HEK293 (cell line): Measurements from ENCODE around the gene APOO.

ENCODE experiments used
- BCL11B ChIP-seq: fragments of 450-650 bp; formaldehyde crosslinking; IDR thresholded peaks from 2 replicates; pipeline ENCODE4 v1.5.1; 2016; ENCODE audit warnings: low read depth, missing biosample characterization, missing genetic modification characterization
- FEZF1 ChIP-seq: fragments of 450-650 bp; formaldehyde crosslinking; IDR thresholded peaks from 2 replicates; pipeline ENCODE4 v1.5.1; 2016; ENCODE audit warnings: missing biosample characterization, missing genetic modification characterization
- INSM2 ChIP-seq: fragments of 450-650 bp; formaldehyde crosslinking; IDR thresholded peaks from 2 replicates; pipeline ENCODE4 v1.5.1; 2016; ENCODE audit warnings: missing biosample characterization, missing genetic modification characterization
- MEIS1 ChIP-seq: sonication (generic); formaldehyde crosslinking; IDR thresholded peaks from 2 replicates; pipeline ENCODE4 v1.8.1; 2022; ENCODE audit warnings: missing genetic modification reagents, mild to moderate bottlenecking, borderline replicate concordance
- RBAK ChIP-seq: fragments of 450-650 bp; formaldehyde crosslinking; IDR thresholded peaks from 2 replicates; pipeline ENCODE4 v1.5.1; 2016; ENCODE audit warnings: missing biosample characterization, missing genetic modification characterization
- YY2 ChIP-seq: fragments of 450-650 bp; formaldehyde crosslinking; IDR thresholded peaks from 2 replicates; pipeline ENCODE4 v1.5.1; 2016; ENCODE audit warnings: missing biosample characterization, missing genetic modification characterization
- ZFP3 ChIP-seq: fragments of 450-650 bp; formaldehyde crosslinking; IDR thresholded peaks from 2 replicates; pipeline ENCODE4 v1.5.1; 2016; ENCODE audit warnings: low read depth, missing biosample characterization, missing genetic modification characterization
- ZFP41 ChIP-seq: fragments of 450-650 bp; formaldehyde crosslinking; IDR thresholded peaks from 2 replicates; pipeline ENCODE4 v1.5.1; 2016; ENCODE audit warnings: missing biosample characterization, missing genetic modification characterization, borderline replicate concordance
- ZIC2 ChIP-seq: fragments of 450-650 bp; formaldehyde crosslinking; IDR thresholded peaks from 2 replicates; pipeline ENCODE4 v1.5.1; 2016; ENCODE audit warnings: missing biosample characterization, missing genetic modification characterization
- ZNF184 ChIP-seq: fragments of 450-650 bp; IDR thresholded peaks from 2 replicates; pipeline ENCODE4 v1.5.1; 2018; ENCODE audit warnings: missing biosample characterization, mild to moderate bottlenecking, missing genetic modification characterization
- ZNF280D ChIP-seq: fragments of 450-650 bp; formaldehyde crosslinking; IDR thresholded peaks from 2 replicates; pipeline ENCODE4 v1.5.1; 2016; ENCODE audit warnings: missing biosample characterization, missing genetic modification characterization
- ZNF292 ChIP-seq: fragments of 450-650 bp; formaldehyde crosslinking; IDR thresholded peaks from 2 replicates; pipeline ENCODE4 v1.5.1; 2016; ENCODE audit warnings: low read depth, missing biosample characterization, missing genetic modification characterization, borderline replicate concordance
- ZNF341 ChIP-seq: fragments of 450-650 bp; formaldehyde crosslinking; IDR thresholded peaks from 2 replicates; pipeline ENCODE4; 2016; ENCODE audit warnings: low read depth, missing biosample characterization, missing genetic modification characterization
- ZNF433 ChIP-seq: fragments of 450-650 bp; formaldehyde crosslinking; IDR thresholded peaks from 2 replicates; pipeline ENCODE4 v1.5.1; 2016; ENCODE audit warnings: missing biosample characterization, missing genetic modification characterization, low read depth
- ZNF488 ChIP-seq: fragments of 450-650 bp; formaldehyde crosslinking; IDR thresholded peaks from 2 replicates; pipeline ENCODE4 v1.5.1; 2016; ENCODE audit warnings: missing biosample characterization, missing genetic modification characterization
- ZNF585B ChIP-seq: fragments of 450-650 bp; formaldehyde crosslinking; IDR thresholded peaks from 2 replicates; pipeline ENCODE4 v1.5.1; 2016; ENCODE audit warnings: missing biosample characterization, missing genetic modification characterization
- ZNF623 ChIP-seq: fragments of 450-650 bp; formaldehyde crosslinking; IDR thresholded peaks from 2 replicates; pipeline ENCODE4 v1.5.1; 2016; ENCODE audit warnings: missing biosample characterization, missing genetic modification characterization
- ZNF658 ChIP-seq: fragments of 450-650 bp; formaldehyde crosslinking; IDR thresholded peaks from 2 replicates; pipeline ENCODE4; 2016; ENCODE audit warnings: missing biosample characterization, missing genetic modification characterization
- ZNF660 ChIP-seq: fragments of 450-650 bp; IDR thresholded peaks from 2 replicates; pipeline ENCODE4 v1.5.1; 2018; ENCODE audit warnings: missing biosample characterization, mild to moderate bottlenecking, missing genetic modification characterization
- ZNF701 ChIP-seq: fragments of 450-650 bp; formaldehyde crosslinking; IDR thresholded peaks from 2 replicates; pipeline ENCODE4 v1.5.1; 2016; ENCODE audit warnings: missing biosample characterization, missing genetic modification characterization
- ZNF776 ChIP-seq: fragments of 450-650 bp; formaldehyde crosslinking; IDR thresholded peaks from 2 replicates; pipeline ENCODE4 v1.5.0; 2017; ENCODE audit warnings: missing biosample characterization, missing genetic modification characterization, borderline replicate concordance
- ZNF830 ChIP-seq: fragments of 450-650 bp; IDR thresholded peaks from 2 replicates; pipeline ENCODE4 v1.5.0; 2018; ENCODE audit warnings: missing biosample characterization, missing genetic modification characterization, low read depth, mild to moderate bottlenecking, moderate library complexity
- TF ChIP-seq, protein P1 (sequence below): fragments of 450-650 bp; formaldehyde crosslinking; IDR thresholded peaks from 2 replicates; pipeline ENCODE4 v1.5.1; 2016; ENCODE audit warnings: missing biosample characterization, missing genetic modification characterization
- TF ChIP-seq, protein P2 (sequence below): fragments of 450-650 bp; formaldehyde crosslinking; IDR thresholded peaks from 2 replicates; pipeline ENCODE4 v1.5.1; 2016; ENCODE audit warnings: missing biosample characterization, missing genetic modification characterization
- TF ChIP-seq, protein P3 (sequence below): sonication (generic); formaldehyde crosslinking; IDR thresholded peaks from 2 replicates; pipeline ENCODE4 v1.8.1; 2022; ENCODE audit warnings: mild to moderate bottlenecking, moderate library complexity, missing genetic modification reagents
- TF ChIP-seq, protein P4 (sequence below): fragments of 450-650 bp; formaldehyde crosslinking; IDR thresholded peaks from 2 replicates; pipeline ENCODE4 v1.5.1; 2016; ENCODE audit warnings: missing biosample characterization, missing genetic modification characterization
- TF ChIP-seq, protein P5 (sequence below): fragments of 450-650 bp; formaldehyde crosslinking; IDR thresholded peaks from 2 replicates; pipeline ENCODE4 v1.5.1; 2016; ENCODE audit warnings: missing biosample characterization, missing genetic modification characterization

Gene APOO

GRCh38 chrX:23792861-23793553 is 114.7 kb downstream of the APOO start (continued):
- TF ChIP-seq, protein P1, sequence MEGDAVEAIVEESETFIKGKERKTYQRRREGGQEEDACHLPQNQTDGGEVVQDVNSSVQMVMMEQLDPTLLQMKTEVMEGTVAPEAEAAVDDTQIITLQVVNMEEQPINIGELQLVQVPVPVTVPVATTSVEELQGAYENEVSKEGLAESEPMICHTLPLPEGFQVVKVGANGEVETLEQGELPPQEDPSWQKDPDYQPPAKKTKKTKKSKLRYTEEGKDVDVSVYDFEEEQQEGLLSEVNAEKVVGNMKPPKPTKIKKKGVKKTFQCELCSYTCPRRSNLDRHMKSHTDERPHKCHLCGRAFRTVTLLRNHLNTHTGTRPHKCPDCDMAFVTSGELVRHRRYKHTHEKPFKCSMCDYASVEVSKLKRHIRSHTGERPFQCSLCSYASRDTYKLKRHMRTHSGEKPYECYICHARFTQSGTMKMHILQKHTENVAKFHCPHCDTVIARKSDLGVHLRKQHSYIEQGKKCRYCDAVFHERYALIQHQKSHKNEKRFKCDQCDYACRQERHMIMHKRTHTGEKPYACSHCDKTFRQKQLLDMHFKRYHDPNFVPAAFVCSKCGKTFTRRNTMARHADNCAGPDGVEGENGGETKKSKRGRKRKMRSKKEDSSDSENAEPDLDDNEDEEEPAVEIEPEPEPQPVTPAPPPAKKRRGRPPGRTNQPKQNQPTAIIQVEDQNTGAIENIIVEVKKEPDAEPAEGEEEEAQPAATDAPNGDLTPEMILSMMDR (tag by site-specific recombination): no peak
- TF ChIP-seq RBAK (tag by site-specific recombination) (no peak), ZNF433 (tag by site-specific recombination) (no peak), YY2 (tag by site-specific recombination) (no peak), ZNF776 (tag by site-specific recombination) (no peak), BCL11B (tag by site-specific recombination) (no peak), ZIC2 (tag by site-specific recombination) (peak; percentile 88), ZNF830 (tag by site-specific recombination) (no peak), ZNF488 (tag by site-specific recombination) (no peak; the same call in 1 of the 2 replicates), MEIS1 (CRISPR knock-in tag) (no peak), INSM2 (tag by site-specific recombination) (peak; percentile 93), ZNF660 (tag by site-specific recombination) (no peak), ZNF280D (no peak), ZNF701 (tag by site-specific recombination) (no peak), ZFP3 (tag by site-specific recombination) (no peak), ZNF585B (tag by site-specific recombination) (no peak), ZNF658 (tag by site-specific recombination) (no peak), ZNF184 (tag by site-specific recombination) (0 out of 2 replicates have a peak, but pooled peaks have one; percentile 53), ZNF623 (tag by site-specific recombination) (no peak), ZFP41 (tag by site-specific recombination) (no peak), FEZF1 (tag by site-specific recombination) (peak; percentile 80), ZNF341 (tag by site-specific recombination) (peak; percentile 69), ZNF292 (tag by site-specific recombination) (no peak)
- TF ChIP-seq, protein P2, sequence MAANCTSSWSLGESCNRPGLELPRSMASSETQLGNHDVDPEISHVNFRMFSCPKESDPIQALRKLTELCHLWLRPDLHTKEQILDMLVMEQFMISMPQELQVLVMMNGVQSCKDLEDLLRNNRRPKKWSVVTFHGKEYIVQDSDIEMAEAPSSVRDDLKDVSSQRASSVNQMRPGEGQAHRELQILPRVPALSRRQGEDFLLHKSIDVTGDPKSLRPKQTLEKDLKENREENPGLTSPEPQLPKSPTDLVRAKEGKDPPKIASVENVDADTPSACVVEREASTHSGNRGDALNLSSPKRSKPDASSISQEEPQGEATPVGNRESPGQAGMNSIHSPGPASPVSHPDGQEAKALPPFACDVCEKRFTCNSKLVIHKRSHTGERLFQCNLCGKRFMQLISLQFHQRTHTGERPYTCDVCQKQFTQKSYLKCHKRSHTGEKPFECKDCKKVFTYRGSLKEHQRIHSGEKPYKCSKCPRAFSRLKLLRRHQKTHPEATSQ (tag by site-specific recombination): no peak
- TF ChIP-seq, protein P3, sequence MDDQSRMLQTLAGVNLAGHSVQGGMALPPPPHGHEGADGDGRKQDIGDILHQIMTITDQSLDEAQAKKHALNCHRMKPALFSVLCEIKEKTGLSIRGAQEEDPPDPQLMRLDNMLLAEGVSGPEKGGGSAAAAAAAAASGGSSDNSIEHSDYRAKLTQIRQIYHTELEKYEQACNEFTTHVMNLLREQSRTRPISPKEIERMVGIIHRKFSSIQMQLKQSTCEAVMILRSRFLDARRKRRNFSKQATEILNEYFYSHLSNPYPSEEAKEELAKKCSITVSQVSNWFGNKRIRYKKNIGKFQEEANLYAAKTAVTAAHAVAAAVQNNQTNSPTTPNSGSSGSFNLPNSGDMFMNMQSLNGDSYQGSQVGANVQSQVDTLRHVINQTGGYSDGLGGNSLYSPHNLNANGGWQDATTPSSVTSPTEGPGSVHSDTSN (CRISPR knock-in tag): no peak
- TF ChIP-seq, protein P4, sequence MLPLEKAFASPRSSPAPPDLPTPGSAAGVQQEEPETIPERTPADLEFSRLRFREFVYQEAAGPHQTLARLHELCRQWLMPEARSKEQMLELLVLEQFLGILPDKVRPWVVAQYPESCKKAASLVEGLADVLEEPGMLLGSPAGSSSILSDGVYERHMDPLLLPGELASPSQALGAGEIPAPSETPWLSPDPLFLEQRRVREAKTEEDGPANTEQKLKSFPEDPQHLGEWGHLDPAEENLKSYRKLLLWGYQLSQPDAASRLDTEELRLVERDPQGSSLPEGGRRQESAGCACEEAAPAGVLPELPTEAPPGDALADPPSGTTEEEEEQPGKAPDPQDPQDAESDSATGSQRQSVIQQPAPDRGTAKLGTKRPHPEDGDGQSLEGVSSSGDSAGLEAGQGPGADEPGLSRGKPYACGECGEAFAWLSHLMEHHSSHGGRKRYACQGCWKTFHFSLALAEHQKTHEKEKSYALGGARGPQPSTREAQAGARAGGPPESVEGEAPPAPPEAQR (tag by site-specific recombination): no peak
- TF ChIP-seq, protein P5, sequence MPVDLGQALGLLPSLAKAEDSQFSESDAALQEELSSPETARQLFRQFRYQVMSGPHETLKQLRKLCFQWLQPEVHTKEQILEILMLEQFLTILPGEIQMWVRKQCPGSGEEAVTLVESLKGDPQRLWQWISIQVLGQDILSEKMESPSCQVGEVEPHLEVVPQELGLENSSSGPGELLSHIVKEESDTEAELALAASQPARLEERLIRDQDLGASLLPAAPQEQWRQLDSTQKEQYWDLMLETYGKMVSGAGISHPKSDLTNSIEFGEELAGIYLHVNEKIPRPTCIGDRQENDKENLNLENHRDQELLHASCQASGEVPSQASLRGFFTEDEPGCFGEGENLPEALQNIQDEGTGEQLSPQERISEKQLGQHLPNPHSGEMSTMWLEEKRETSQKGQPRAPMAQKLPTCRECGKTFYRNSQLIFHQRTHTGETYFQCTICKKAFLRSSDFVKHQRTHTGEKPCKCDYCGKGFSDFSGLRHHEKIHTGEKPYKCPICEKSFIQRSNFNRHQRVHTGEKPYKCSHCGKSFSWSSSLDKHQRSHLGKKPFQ (tag by site-specific recombination): peak; percentile 92
